OCI-LY1 (cell line): ENCODE results near the gene TTC1.

Experiments
- CTCF ChIP-seq: fragments of 200-600 bp; sonication (generic), shearing (Covaris generic); IDR thresholded peaks from 2 replicates; pipeline ENCODE4 v1.5.1; 2017; ENCODE audit warnings: mild to moderate bottlenecking, antibody characterized with exemption, low read length, moderate library complexity, mixed read lengths
- EZH2 ChIP-seq: fragments of 200-600 bp; sonication (generic), shearing (Covaris generic); IDR thresholded peaks from 2 replicates; pipeline ENCODE4 v1.8.0; 2017; ENCODE audit warnings: borderline replicate concordance, mixed run types, mild to moderate bottlenecking, antibody characterized with exemption, low read length, moderate library complexity, mixed read lengths

GRCh38 chr5:160018945-160019625 lies 10.1 kb downstream of the TTC1 start:
- TF ChIP-seq CTCF, result no peak
- TF ChIP-seq EZH2, result no peak
